DND-41 (cell line): ENCODE measurements around the gene MT1HL1.

Experiments used
- ATAC-seq: fragments of 200-7000 bp; cut with Tn5 transposase; 3 replicates; pipeline ENCODE4 v1.9.1; 2021; ENCODE audit warnings: low read depth; ENCODE audit not compliant: insufficient read depth
- DNase-seq: peaks from one replicate; pipeline ENCODE4 v3.0.0-alpha.2; 2020
- H2AFZ ChIP-seq: 2 replicates; pipeline ENCODE4 v1.6.0; 2012; ENCODE audit warnings: low read depth, low read length
- H3K27ac ChIP-seq: 2 replicates; pipeline ENCODE4 v1.5.1; 2012; ENCODE audit warnings: low read length, inconsistent platforms
- H3K27me3 ChIP-seq: fragments of 200-600 bp; sonication (generic); 2 replicates; pipeline ENCODE4 v1.6.0; 2012; ENCODE audit warnings: low read length, mild to moderate bottlenecking, inconsistent platforms; ENCODE audit not compliant: insufficient read depth, poor library complexity
- H3K36me3 ChIP-seq: 2 replicates; pipeline ENCODE4 v1.5.1; 2012; ENCODE audit warnings: low read length, inconsistent platforms; ENCODE audit not compliant: insufficient read depth
- H3K4me1 ChIP-seq: 2 replicates; pipeline ENCODE4 v1.5.1; 2012; ENCODE audit warnings: mild to moderate bottlenecking, low read length; ENCODE audit not compliant: insufficient read depth
- H3K4me2 ChIP-seq: 2 replicates; pipeline ENCODE4 v1.6.0; 2012; ENCODE audit warnings: mild to moderate bottlenecking, moderate library complexity, low read length, inconsistent platforms; ENCODE audit not compliant: insufficient read depth
- H3K4me3 ChIP-seq, 2 experiments: fragments of 200-600 bp in 1 of 2; shearing (Covaris generic) in 1 of 2; 2 replicates each; pipeline ENCODE4 v1.5.1; 2012 to 2016; ENCODE audit warnings: inconsistent platforms in 2 of 2, low read length in 2 of 2, mild to moderate bottlenecking in 2 of 2, low read depth in 1 of 2, moderate library complexity in 1 of 2
- H3K79me2 ChIP-seq: 2 replicates; pipeline ENCODE4 v1.6.0; 2012; ENCODE audit warnings: low read length, inconsistent platforms; ENCODE audit not compliant: insufficient read depth
- H3K9ac ChIP-seq: 2 replicates; pipeline ENCODE4 v1.6.0; 2012; ENCODE audit warnings: low read depth, mild to moderate bottlenecking, inconsistent platforms, low read length, moderate library complexity
- H3K9me3 ChIP-seq: 2 replicates; pipeline ENCODE4 v1.5.1; 2012; ENCODE audit warnings: low read length, moderate library complexity, mild to moderate bottlenecking, inconsistent platforms; ENCODE audit not compliant: insufficient read depth, severe bottlenecking
- H4K20me1 ChIP-seq: 2 replicates; pipeline ENCODE4 v1.6.0; 2012; ENCODE audit warnings: low read length; ENCODE audit not compliant: insufficient read depth
- EZH2 ChIP-seq: IDR thresholded peaks from 3 replicates; pipeline ENCODE4 v1.6.1; 2012; ENCODE audit warnings: borderline replicate concordance, low read depth, mild to moderate bottlenecking, moderate library complexity, low read length, inconsistent platforms; ENCODE audit not compliant: severe bottlenecking
- TF ChIP-seq, protein P1 (sequence below): IDR thresholded peaks from 2 replicates; pipeline ENCODE4 v1.5.1; 2012; ENCODE audit warnings: borderline replicate concordance, low read length, moderate library complexity, mild to moderate bottlenecking; ENCODE audit not compliant: poor library complexity, severe bottlenecking; ENCODE audit errors: extremely low read depth

MT1HL1 gene

DNA sequence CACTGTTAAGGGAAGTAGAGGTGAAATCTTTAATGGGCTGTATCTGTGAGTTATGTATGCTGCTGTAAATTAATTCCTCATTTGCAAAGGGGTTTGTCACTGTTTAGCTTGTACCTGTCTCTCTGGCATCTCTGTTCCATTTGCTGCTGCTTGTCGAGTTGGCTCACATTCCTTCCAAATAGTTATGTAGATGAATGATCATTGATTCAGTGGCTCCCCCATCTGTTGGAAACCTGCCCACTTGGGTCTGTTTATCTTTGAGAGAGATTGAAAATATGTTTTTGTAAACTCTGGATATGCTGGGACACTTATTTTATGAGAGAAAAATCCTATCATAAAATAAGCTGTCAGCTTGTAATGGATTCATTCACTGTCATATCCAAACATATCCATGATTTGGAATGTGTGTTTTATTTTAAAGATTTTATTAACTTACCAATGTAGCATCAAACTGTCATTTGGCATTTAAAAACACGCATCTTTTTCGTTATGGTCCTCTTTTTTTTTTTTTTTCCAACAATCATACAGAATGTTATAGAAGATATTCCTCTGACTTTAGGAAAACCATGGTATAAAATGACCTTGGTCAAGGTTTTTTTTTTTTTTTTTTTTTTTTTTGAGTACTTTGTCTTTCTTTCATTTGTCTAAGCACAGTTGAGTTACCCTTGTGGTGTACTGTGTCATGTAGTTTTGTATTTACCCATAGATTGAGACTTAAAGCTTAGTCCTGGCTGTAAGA, 41.2 kb upstream of the MT1HL1 start:
- DNase-seq (no peak), ATAC-seq (no peak)
- no peak overlapping the region for H3K27ac ChIP-seq
- H3K4me1 ChIP-seq: no peaks in the 10 kb centered on the region
- H3K9ac ChIP-seq: no peak overlapping the region
- H3K9me3 ChIP-seq: no peaks in the 10 kb centered on the region
- H3K79me2 ChIP-seq: no peaks in the 10 kb centered on the region
- H3K4me3 ChIP-seq: no peak overlapping the region
- H3K27me3 ChIP-seq: no peaks in the 10 kb centered on the region
- H4K20me1 ChIP-seq: no peaks in the 10 kb centered on the region
- no peak overlapping the region for H2AFZ ChIP-seq
- TF ChIP-seq EZH2: no peak
- TF ChIP-seq, protein P1, sequence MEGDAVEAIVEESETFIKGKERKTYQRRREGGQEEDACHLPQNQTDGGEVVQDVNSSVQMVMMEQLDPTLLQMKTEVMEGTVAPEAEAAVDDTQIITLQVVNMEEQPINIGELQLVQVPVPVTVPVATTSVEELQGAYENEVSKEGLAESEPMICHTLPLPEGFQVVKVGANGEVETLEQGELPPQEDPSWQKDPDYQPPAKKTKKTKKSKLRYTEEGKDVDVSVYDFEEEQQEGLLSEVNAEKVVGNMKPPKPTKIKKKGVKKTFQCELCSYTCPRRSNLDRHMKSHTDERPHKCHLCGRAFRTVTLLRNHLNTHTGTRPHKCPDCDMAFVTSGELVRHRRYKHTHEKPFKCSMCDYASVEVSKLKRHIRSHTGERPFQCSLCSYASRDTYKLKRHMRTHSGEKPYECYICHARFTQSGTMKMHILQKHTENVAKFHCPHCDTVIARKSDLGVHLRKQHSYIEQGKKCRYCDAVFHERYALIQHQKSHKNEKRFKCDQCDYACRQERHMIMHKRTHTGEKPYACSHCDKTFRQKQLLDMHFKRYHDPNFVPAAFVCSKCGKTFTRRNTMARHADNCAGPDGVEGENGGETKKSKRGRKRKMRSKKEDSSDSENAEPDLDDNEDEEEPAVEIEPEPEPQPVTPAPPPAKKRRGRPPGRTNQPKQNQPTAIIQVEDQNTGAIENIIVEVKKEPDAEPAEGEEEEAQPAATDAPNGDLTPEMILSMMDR: no peak
- no peaks in the 10 kb centered on the region for H3K36me3 ChIP-seq
- H3K4me2 ChIP-seq: no peak overlapping the region

- H3K9ac ChIP-seq: no peak overlapping the region
- no peaks in the 10 kb centered on the region for H3K27me3 ChIP-seq
- DNase-seq (no peak), ATAC-seq (no peak)
- H3K79me2 ChIP-seq: no peaks in the 10 kb centered on the region
- no peak overlapping the region for H3K4me2 ChIP-seq
- H3K4me3 ChIP-seq: no peak overlapping the region
- H3K27ac ChIP-seq: no peak overlapping the region
- H3K36me3 ChIP-seq: no peaks in the 10 kb centered on the region
- no peaks in the 10 kb centered on the region for H3K9me3 ChIP-seq
- no peak overlapping the region for H2AFZ ChIP-seq
- H4K20me1 ChIP-seq: no peaks in the 10 kb centered on the region
- no peak for TF ChIP-seq EZH2
- TF ChIP-seq, protein P1: no peak
- no peaks in the 10 kb centered on the region for H3K4me1 ChIP-seq
These were observed 39.8 kb upstream of the MT1HL1 start for GRCh38 chr1:237043846-237044636.

DNA sequence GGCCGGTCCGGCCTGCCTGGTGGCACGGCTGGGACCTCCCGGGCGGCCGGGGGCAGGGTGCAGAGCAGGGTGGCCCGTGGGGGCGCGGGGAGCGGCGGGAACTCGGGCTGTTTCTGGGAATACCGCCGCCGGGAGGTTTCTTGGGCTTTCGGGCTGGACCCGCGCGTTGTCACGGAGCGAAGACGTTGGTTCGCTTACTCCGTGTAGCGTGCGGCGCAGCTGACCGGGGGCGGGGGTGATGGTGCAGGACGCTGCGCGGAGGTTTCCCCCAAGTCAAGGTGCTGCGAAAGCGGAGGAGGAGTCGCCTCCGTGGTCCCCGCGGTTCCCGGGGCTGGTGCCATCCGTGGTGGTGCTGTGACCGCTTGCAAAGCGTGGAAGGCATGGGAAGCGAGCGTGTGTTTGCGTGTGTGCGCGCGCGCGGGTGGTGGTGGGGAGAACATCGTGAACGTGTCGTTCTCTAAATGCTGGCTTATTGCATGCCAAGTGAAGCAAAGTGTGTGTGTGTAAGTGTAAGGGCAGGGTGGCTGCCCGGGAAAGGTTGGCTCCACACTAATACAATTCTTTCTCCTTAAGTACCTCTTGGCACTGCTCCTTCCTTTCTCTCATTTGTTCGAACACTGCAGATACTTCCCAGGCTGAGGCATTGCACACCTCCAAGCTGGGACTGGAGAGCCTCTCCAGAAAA, 38.8 kb upstream of the MT1HL1 start:
- no peaks in the 10 kb centered on the region for H4K20me1 ChIP-seq
- no peak overlapping the region for H3K27ac ChIP-seq
- H3K4me1 ChIP-seq: no peaks in the 10 kb centered on the region
- no peak overlapping the region for H3K9ac ChIP-seq
- DNase-seq: no peak
- H3K4me3 ChIP-seq: no peak overlapping the region
- H2AFZ ChIP-seq: no peak overlapping the region
- no peaks in the 10 kb centered on the region for H3K79me2 ChIP-seq
- no peaks in the 10 kb centered on the region for H3K27me3 ChIP-seq
- H3K36me3 ChIP-seq: no peaks in the 10 kb centered on the region
- no peaks in the 10 kb centered on the region for H3K9me3 ChIP-seq
- ATAC-seq: no peak
- no peak overlapping the region for H3K4me2 ChIP-seq
- TF ChIP-seq, protein P1: no peak
- TF ChIP-seq EZH2: no peak
